NOMO-1 (cell line): ENCODE measurements around the gene MEG3.
A peak's percentile ranks its signal among the peaks of the same experiment; 100 is the strongest.

Experiments used
- DNase-seq, 2 experiments: peaks; one replicate each; lab custom pipeline; 2025; ENCODE audit not compliant: unreplicated experiment in 2 of 2; lab: John Stamatoyannopoulos, UW

MEG3 gene

DNA sequence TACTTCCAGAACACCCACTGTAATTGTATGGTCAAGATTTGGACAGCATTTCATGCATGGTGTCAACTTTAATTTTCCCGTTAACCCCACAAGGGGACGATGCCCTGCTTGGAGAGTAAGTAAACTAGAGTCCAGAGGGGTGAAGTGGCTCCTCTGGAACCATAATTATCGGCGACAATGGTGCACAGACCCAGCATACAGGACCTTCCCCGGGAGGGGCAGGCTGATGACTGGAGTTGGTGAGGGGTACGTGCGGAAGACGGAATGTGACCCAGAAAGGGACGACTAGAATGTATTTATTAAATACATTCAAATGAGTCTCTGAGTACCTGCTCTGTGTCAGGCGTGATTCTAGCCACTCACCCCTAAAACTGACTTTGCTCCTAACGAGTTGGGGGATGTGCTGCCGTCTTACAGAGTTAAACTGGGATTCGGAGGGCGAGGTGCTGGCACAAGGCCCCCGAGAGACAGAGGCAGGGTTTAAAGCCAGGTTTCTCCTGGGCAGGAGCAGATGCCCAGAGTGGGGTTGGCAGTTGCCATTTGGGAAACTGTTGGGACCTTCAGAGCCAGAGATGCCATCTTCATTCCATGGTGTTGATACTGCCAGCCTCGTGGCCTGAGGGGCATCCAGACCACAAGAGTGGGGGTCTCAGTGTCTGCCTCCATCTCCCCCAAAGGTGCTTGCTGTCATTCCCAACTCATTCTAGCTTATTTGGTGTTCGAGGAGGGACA is 66.7 kb downstream of the MEG3 start:
- no peak for DNase-seq

- no peak for DNase-seq
Measured at GRCh38 chr14:100893228-100893601, 67.3 kb downstream of the MEG3 start.

DNA sequence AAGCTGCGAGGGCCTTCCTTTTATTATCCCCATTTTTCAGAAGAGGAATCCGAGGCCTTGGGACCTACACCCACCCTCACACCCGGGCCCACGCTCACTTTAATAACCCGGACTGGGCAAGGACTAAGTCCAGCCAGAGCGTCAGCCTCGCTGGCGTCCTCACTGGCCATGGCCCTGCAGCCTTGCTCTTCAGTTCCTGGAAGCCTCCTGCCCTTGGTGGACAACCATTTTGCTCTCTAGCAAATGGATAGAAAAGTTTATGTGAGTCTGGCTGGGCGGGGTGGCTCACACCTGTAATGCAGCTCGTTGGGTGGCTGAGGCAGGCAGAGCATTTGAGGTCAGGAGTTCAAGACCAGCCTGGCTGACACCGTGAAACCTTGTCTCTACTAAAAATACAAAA is 67.8 kb downstream of the MEG3 start:
- no peak for DNase-seq

DNA sequence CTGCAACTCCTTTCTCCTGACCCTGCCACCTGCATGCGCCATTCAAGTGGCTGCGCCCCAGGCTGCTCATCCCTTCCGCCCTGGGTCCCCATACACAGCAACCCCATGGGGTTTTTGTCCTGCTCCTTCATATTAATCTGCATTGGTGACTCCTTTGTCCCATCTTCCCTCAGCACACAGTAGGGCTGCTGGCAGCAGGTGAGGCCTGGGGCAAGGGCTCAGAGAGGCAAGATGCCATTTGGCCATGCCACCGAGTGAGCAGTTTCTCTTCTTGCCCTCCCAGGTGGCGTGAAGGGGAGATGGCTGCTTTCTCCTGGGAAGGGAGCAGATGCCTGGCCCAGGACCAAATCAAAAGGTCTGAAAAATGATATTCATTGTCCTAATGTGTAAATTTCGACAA is 68.5 kb downstream of the MEG3 start:
- no peak for DNase-seq

DNA sequence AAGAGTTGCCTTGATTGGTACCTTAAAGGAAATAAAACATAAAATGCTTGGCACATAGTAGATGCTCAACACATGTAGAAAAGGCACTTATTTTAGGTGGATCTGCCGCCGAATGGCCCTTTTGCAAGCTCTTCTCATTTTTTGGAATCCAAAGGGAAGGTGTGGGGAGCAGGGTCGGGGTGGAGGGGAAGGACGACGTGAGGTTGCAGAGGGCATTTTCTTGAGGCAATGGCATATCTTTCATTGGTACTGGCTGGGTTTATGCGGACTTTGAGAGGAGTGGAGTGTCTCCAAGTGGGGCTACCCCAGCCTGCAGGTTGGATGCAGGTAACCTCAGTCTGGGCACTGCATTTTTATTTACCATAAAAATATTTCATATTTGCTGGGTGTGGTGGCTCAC is 69.5 kb downstream of the MEG3 start:
- no peak for DNase-seq

DNA sequence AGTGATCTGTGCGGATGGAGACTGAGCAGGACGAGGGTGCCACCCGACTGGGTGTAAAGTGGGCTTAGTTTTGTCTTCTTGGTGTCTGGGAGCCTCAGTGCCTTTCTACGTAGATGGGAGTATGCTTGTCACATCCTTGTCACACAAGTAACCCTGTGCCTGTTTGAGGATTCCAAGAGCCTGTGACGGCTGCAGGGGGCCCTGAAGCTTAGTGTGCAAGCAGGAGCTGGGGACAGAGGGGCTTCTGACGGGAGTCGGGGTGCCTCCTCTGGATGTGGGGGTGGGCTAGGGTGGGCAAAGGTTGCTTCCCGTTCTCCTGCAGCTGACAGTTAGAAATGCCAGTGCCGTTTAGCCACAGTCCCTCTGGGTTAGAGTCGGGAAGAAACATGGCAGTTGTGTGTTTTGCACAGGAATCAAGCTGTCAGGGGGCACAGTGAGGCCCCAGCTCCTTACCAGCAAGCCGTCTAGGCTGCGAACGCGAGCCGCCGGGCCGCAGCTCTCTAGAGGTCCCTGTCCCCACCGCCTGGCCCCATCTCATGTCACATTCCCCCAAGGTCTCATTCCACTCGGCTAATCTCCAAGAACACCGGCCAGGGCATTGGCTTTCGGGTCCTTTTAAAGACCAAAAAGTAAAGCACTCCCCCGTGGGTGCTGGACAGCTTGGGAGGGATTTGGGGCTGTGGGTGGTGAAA is 70.6 kb downstream of the MEG3 start:
- no peak for DNase-seq

DNA sequence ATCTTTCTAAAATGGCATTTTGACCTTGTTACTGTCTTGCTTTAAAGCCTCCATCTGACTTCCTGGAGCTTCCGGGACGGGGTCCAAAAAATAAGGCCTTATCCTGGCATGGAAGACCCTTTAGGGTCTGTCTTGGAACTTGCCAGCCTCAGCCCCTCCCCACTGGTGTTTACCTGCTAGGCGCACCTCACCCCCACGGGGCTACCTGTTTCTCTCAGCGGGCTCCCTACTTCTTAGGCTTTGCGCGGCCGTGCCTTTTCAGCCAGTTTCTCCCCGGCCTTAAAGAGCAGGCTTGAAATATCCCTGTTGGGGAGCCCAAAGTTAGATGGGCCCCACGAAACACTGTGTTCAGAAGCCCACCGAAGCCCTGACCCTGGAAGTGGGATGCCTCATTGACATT is 72.5 kb downstream of the MEG3 start:
- no peak for DNase-seq

- DNase-seq: no peak
Measured at GRCh38 chr14:100898935-100899883, 73.3 kb downstream of the MEG3 start.

- DNase-seq: peak in 1 of 2 experiments; percentile 43
Measured at GRCh38 chr14:100899884-100900771, 74.2 kb downstream of the MEG3 start.

DNA sequence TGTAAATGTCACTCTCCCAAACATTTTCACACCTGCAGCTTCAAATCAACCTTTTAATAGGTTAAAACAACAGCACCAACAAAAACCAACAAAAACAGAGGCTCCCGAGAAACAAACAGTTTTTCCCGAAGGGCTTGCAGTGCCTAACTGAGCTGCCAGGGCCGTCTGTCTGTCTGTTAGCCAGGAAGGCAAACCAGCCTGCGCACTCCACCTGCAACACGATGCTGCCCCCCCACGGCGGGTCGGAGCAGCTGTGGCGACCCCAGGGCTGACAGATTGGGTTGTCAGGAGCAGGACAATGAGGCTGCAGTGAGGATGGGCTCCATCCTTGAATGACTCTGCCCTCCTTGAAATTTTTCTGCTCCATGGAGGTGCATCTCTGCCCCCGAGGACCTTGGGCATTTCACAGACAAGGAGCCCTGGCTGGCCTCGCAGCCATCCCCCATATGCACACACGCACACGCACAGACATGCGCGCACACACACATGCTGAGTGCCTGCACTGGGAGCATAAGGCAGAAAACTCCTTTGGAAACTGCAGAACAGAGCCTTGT is 75.0 kb downstream of the MEG3 start:
- peak in 1 of 2 experiments; percentile 10 for DNase-seq

GRCh38 chr14:100901391-100902183 is 75.7 kb downstream of the MEG3 start:
- no peak for DNase-seq

DNA sequence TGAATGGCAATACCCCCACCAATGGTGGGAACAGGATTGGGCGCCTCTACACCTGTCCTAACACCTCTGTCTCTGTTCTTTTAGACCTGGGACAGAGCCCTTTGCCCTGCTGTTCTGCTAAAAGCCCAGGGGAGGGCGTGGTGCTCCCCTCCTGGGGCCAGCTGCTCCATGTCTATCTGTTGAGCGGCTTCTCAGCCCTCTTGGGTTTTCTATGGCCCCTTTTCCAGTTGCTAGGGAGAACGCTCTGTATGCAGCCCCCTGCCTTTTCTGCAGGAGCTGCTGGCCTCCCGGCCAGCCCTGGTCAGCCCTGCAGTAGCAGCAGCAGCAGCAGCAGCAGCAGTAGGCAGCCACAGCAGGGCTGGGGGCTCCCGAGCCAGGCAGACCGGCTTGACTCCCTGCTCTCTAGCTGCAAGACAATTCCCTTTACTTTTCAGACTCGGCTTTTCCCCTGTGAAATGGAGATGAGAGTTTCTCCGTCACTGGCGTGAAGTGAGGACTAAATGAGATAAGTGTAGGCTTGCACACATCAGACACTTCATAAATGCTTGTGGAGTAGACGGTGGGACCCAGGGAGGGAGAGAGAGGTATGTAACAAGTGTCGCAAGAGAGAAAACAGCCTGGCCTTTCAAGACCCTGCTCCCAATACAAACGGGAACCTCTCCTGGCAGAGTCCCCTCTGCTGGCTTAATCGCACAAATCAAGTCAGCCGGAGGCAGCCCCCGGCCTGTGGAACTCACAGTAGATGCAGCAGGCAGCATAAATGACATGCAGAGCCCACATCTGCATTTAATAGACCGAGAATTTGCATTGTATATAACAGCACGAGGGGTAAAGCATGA is 76.6 kb downstream of the MEG3 start:
- DNase-seq: no peak

DNA sequence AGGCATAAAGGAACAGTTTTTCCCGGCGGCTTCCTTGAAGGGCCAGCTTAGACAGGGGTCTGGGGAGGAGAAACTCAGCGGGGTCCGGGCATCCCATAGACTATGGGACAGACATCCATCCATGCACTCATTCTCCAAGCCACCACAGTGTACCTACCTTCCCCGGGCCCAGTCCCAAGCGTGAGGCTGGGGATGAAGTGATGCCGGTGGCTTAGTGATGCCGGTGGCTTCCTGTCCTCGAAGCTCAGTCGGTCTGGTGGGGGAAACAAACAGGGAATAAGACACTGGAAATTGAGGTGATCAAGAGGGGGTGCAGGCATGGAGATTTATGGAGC is 77.2 kb downstream of the MEG3 start:
- DNase-seq: no peak

GRCh38 chr14:100903672-100904185 is 77.8 kb downstream of the MEG3 start, which contains the start of gene RTL1:
Gene RTL1, minus strand, starts transcription at chr14:100903722. Its CDS starts 18,934 bp downstream, at chr14:100884788.
- no peak for DNase-seq

- DNase-seq: no peak
Measured at GRCh38 chr14:100904307-100905087, 78.6 kb downstream of the MEG3 start.

GRCh38 chr14:100905166-100905565 is 79.2 kb downstream of the MEG3 start:
- no peak for DNase-seq

DNA sequence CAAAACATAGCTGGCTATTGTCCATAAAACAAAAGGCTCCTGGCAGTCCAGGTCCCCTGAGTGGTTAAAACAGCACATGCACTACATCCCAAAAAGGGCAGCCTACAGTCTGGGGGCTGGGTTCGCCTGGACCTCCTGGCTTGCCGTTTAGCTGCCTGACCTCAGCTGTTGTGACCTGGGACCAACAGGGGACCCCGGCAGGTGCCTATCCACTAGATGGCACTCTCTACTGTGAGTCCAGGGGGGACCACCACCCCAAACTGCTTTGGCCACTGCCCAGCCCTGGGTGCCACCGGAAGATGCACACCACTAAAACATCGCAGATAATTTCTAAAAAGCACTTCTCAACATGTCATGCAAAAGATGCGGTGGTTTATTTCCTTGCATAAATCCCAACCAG is 80.5 kb downstream of the MEG3 start:
- no peak for DNase-seq
